Adrenal gland (tissue), 12 donors: ENCODE measurements around the gene PHF1. TPM values are rescaled to one million over a fixed set of nuclear protein-coding genes. Genes with fewer than 3 reads are reported as not detected.
A peak's percentile ranks its signal among the peaks of the same experiment; 100 is the strongest.

Experiments
- DNase-seq, 7 donors: peaks; one replicate each; pipeline ENCODE4 v3.0.0-alpha.2; 2019 to 2020
- H3K27ac ChIP-seq, 5 donors: fragments of 200-600 bp; sonication (generic) in 4 of 5; 1 replicate in 3 of 5; 2 replicates in 2 of 5; pipeline versions ENCODE4 v1.5.1 to v1.8.0; 2016 to 2020; ENCODE audit warnings: mild to moderate bottlenecking in 1 of 5
- H3K27me3 ChIP-seq: fragments of 200-600 bp; 2 replicates; pipeline ENCODE4 v1.8.0; 2021
- H3K36me3 ChIP-seq, 2 donors: fragments of 200-600 bp; replicated peaks in 1 of 2; 1 replicate in 1 of 2; 2 replicates in 1 of 2; pipeline versions ENCODE4 v1.5.1 to v1.8.0; 2018 to 2022
- H3K4me1 ChIP-seq, 2 donors: fragments of 200-600 bp; replicated peaks in 1 of 2; 1 replicate in 1 of 2; 2 replicates in 1 of 2; pipeline versions ENCODE4 v1.5.1 to v1.8.0; 2018 to 2021
- H3K4me3 ChIP-seq, 4 donors: fragments of 200-600 bp; sonication (generic) in 3 of 4; one replicate each; pipeline ENCODE4 v1.5.1; 2016 to 2018
- H3K9me3 ChIP-seq, 3 donors: fragments of 200-600 bp; sonication (generic) in 1 of 3; replicated peaks in 1 of 3; 1 replicate in 2 of 3; 2 replicates in 1 of 3; pipeline versions ENCODE4 v1.5.1 to v1.8.0; 2016 to 2021
- CTCF ChIP-seq, 6 experiments: fragments of 450-650 bp in 4 of 6; fragments of 200-600 bp in 2 of 6; sonication (generic) in 1 of 6; IDR thresholded peaks; 1 replicate in 5 of 6; 2 replicates in 1 of 6; pipeline versions ENCODE4 v1.5.1 to v1.8.0; 2016 to 2021; ENCODE audit warnings: antibody characterized with exemption in 6 of 6, mild to moderate bottlenecking in 2 of 6, moderate library complexity in 1 of 6
- POLR2A ChIP-seq, 2 donors: fragments of 450-650 bp; IDR thresholded peaks; one replicate each; pipeline ENCODE4 v1.6.1; 2017; ENCODE audit warnings: antibody characterized with exemption in 2 of 2, mild to moderate bottlenecking in 2 of 2, moderate library complexity in 1 of 2
- WGBS, 4 donors: extraction: QIAGEN DNeasy Blood & Tissue Kit in 2 of 4; methylation state at CpG; one replicate each; pipeline versions ENCODE4 v1.1.5 to v1.1.7; 2013 to 2017; 5-methylcytosine and 5-hydroxymethylcytosine counted together
- intact Hi-C, 2 donors: fragments of 100-400 bp; cut with DNase I; formaldehyde crosslinking; loops; one replicate each; pipeline versions ENCODE4 v1.14.1 to v1.15.0; 2022 to 2023
- polyA plus RNA-seq, 3 donors: library from polyadenylated mRNA; stranded (reverse); fragments of 200-250 nt in 2 of 3; fragments of 350-450 nt in 1 of 3; fragmentation: Illumina TruSeq in 1 of 3; extraction: RNeasy Lipid Tissue Mini Kit (QIAGEN cat#74804) in 1 of 3; gene quantifications; one replicate each; pipeline ENCODE4 v1.2.3, GENCODE V29; 2013 to 2014
- total RNA-seq, 9 donors: library from RNA; depleted of rRNA in 4 of 9; stranded (reverse); fragments of >200 nt in 4 of 9; fragments of 120-200 nt in 1 of 9; fragmentation: NEBNext Ultra II Directional in 1 of 9; extraction: Animal tissue kit (Norgen Biotek cat#: 25700) in 1 of 9; gene quantifications; one replicate each; pipeline versions ENCODE4 v1.1.0 to v1.2.4, GENCODE V29; 2013 to 2023
- donor health status: healthy with polysubstance abuse.
- donor health status: Bipolar disorder and iron deficiency.
- donor health status: DM: yes; HTN: yes; CAD: no.
- donor health status: DM: no; HTN: no; CAD: no.
- donor health status: DM: no; HTN: no; CAD: no.
- donor health status: DM: yes; HTN: yes; CAD: no.

Gene PHF1
- total and polyA plus RNA-seq, 12 donors, result 36.6 to 410 (median 66.6) TPM

GRCh38 chr6:33406126-33406525 is 4.7 kb upstream of the PHF1 start:
- 93 to 99% (median 95%) methylated on average over 8 to 17 of the region's 17 CpGs for WGBS, 4 donors
- intact Hi-C loops, result no loop called here
- no peak overlapping the region for H3K27ac ChIP-seq
- no peak overlapping the region for H3K4me3 ChIP-seq
- TF ChIP-seq POLR2A (IDR thresholded peaks at IDR 0.05) (no peak), CTCF (IDR thresholded peaks at IDR 0.05) (no peak)
- H3K27me3 ChIP-seq, result no peaks in the 10 kb centered on the region
- H3K9me3 ChIP-seq, result no peaks in the 10 kb centered on the region
- H3K4me1 ChIP-seq, result no peaks in the 10 kb centered on the region
- no peaks in the 10 kb centered on the region for H3K36me3 ChIP-seq
- no peak for DNase-seq

- Histone ChIP-seq H3K27me3 (no peaks in the 10 kb centered on the region), H3K4me1 (peaks cover 7% of the 10 kb centered on the region in 2 donors), H3K27ac (peak overlapping the region in 2 of 5 donors; percentile 52 to 54), H3K9me3 (no peaks in the 10 kb centered on the region), H3K36me3 (peaks cover 0 to 2% of the 10 kb centered on the region in 2 donors), H3K4me3 (no peak overlapping the region)
- intact Hi-C loops, result no loop called here
- WGBS, 4 donors, result 66 to 73% (median 70%) methylated on average over 5 of the region's 5 CpGs
- peak in 1 of 7 donors; percentile 37 for DNase-seq
- TF ChIP-seq POLR2A (IDR thresholded peaks at IDR 0.05) (no peak), CTCF (IDR thresholded peaks at IDR 0.05) (peak; percentile 33 to 55 (median 49))
Observed at GRCh38 chr6:33407132-33407718, 3.6 kb upstream of the PHF1 start.

- TF ChIP-seq POLR2A (IDR thresholded peaks at IDR 0.05) (peak in 1 of 2 donors; percentile 75), CTCF (IDR thresholded peaks at IDR 0.05) (no peak)
- peak; percentile 98 for DNase-seq
- Histone ChIP-seq H3K4me3 (peak overlapping the region in 3 of 4 donors; percentile 44 to 99 (median 98)), H3K4me1 (peaks cover 7 to 22% of the 10 kb centered on the region in 2 donors), H3K36me3 (peaks cover 0 to 32% of the 10 kb centered on the region in 2 donors), H3K27me3 (no peaks in the 10 kb centered on the region), H3K27ac (peak overlapping the region; percentile 72 to 100 (median 95)), H3K9me3 (no peaks in the 10 kb centered on the region)
- intact Hi-C loops, result loop anchor here in 1 of 2 donors (10.0 kb wide), 1 partner anchor 1675 kb away; the partner anchor contains the start of gene CLIC1
- WGBS, 4 donors, result 0 to 1% (median 1%) methylated on average over 23 to 62 of the region's 65 CpGs
Observed at GRCh38 chr6:33410050-33410710, 634 bp upstream of the PHF1 start.

- 53 to 64% (median 60%) methylated on average over 6 of the region's 6 CpGs for WGBS, 4 donors
- no peak for DNase-seq
- Histone ChIP-seq H3K4me1 (peaks cover 8 to 33% of the 10 kb centered on the region in 2 donors), H3K27ac (peak overlapping the region in 4 of 5 donors; percentile 93 to 100 (median 96)), H3K27me3 (no peaks in the 10 kb centered on the region), H3K9me3 (no peaks in the 10 kb centered on the region), H3K36me3 (peaks cover 0 to 44% of the 10 kb centered on the region in 2 donors), H3K4me3 (peak overlapping the region; percentile 7 to 99 (median 92))
- no peak for TF ChIP-seq CTCF (IDR thresholded peaks at IDR 0.05)
- no peak for TF ChIP-seq POLR2A (IDR thresholded peaks at IDR 0.05)
- intact Hi-C loops, result loop anchor here in 1 of 2 donors (10.0 kb wide), 1 partner anchor 1677 kb away; the partner anchor contains the start of gene CLIC1
Observed at GRCh38 chr6:33411632-33412005, 805 bp downstream of the PHF1 start.
